Measurements from ENCODE around the gene ARRB2.

The ARRB2 gene

DNA sequence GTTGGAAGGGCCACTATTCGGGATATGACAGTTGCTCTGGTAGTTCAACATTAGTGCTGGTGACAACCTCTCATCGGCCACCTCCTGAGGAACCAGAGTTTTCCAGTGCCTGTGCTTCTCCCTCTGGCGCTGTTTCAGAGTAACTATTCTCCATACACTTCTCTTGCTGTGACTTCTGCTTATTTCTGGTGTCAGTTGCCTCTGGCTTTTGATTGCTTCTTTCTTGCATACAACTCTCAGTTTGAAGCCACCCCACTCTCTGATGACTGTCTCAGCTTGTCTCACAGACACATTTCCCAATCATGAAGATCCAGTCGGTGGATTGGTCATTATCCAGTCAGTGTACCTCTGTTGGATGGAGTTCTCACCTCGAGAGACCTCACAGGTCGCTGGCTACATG lies 57.9 kb downstream of the ARRB2 start:
- DNase-seq, result no peak

DNA sequence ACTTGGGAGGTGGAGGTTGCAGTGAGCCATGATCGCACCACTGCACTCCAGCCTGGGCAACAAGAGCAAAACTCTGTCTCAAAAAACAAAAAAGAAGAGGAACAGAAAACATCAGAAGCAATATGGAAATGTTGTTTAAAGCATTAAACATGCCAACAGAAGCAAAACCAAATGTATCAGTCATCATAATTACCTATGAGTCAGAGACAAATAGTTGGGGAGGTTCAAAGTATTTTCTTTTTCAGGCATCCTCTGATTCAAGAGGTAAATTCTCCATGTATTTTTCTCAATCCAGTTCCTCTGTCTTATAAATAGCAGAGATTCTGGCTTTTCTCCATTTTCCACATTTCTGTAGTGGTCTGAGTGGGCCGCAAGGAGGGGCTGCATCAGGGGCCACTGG lies 59.2 kb downstream of the ARRB2 start:
- no peak for DNase-seq
